Left ventricle myocardium superior (tissue), 1 donor: Measurements from ENCODE around the gene ATF1. TPM values are rescaled to one million over a fixed set of nuclear protein-coding genes. Genes with fewer than 3 reads are reported as not detected.
"Not testable (repeated sequence)": the region's sequence is repeated elsewhere in the genome, so short reads cannot be mapped to it uniquely, and the experiment has no call there.

Experiments
- ATAC-seq: fragments of 200-7000 bp; cut with Tn5 transposase; one replicate; pipeline ENCODE4 v1.9.1; 2020; ENCODE audit warnings: mild to moderate bottlenecking, moderate library complexity
- DNase-seq: peaks from one replicate; pipeline ENCODE4 v3.0.0-alpha.2; 2020
- intact Hi-C: fragments of 100-400 bp; cut with micrococcal nuclease; formaldehyde crosslinking; loops from one replicate; pipeline ENCODE4 v1.11.0; 2022
- total RNA-seq: library from RNA; stranded (reverse); fragmentation: NEBNext Ultra II Directional; extraction: Animal tissue kit (Norgen Biotek cat#: 25700); gene quantifications from one replicate; pipeline ENCODE4 v1.2.1, GENCODE V29; 2021
- donor health status: DM: no; HTN: yes; CAD: no; lungs with severe emphysema.

Gene ATF1
- total RNA-seq, 1 donor from 2014 or later: 25.9 TPM

GRCh38 chr12:50841716-50842531 is 78.0 kb downstream of the ATF1 start:
- no peak for DNase-seq
- ATAC-seq: no peak
- intact Hi-C loops: no loop called here

- ATAC-seq: peak; percentile 28
- DNase-seq: peak; percentile 26
- intact Hi-C loops: no loop called here
Measured at GRCh38 chr12:50842637-50843493, 79.0 kb downstream of the ATF1 start, which contains the start of gene TMPRSS12. Gene TMPRSS12 (plus strand): TSS chr12:50842926. CDS start chr12:50842965, 39 bp downstream.

DNA sequence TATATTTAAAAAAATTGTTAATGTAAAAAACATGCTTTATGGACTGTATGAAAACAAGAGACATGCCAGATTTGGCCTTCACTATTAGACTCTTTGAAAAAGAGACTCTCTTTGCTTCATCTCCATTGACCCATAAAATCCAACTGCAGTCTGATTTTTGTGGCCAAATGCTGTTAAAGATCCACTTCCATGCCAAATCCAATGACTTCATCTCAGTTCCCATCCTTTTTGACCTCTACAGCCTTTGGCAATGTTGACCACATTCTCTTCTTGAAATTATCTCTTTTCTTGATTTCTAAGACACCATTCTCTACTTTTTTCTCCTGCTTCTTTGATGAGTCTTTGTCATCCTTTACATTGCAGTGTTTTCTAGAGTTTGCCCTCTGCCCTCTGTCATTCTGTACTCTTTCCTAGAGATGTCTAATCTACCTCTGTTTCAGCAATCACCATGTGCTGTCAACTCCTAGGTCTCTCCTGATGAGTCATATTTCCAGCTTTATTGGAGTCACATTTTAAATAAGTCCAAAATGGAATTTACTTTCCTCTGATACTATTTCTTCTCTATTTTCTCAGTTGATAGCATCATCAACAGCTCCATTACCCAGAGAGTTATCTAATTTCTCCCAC is 81.2 kb downstream of the ATF1 start:
- intact Hi-C loops: no loop called here
- ATAC-seq: no peak

GRCh38 chr12:50848963-50849362 is 85.1 kb downstream of the ATF1 start:
- intact Hi-C loops: no loop called here
- no peak for DNase-seq
- ATAC-seq: no peak

More for the DNA sequence above, 81.2 kb downstream of the ATF1 start:
- DNase-seq: no peak

DNA sequence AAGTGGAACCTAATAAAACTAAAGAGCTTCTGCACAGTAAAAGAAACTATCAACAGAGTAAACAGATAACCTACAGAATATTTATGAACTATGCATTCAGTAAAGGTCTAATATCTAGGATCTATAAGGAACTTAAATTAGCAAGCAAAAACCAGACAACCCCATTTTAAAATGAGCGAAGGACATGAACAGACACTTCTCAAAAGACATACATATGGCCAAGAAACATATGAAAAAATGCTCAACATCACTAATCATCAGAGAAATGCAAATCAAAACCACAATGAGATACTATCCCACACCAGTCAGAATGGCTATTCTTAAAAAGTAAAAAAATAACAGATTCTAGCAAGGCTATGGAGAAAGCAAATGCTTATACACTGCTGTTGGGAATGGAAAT is 91.3 kb downstream of the ATF1 start:
- intact Hi-C loops, DNase-seq, ATAC-seq: not testable (repeated sequence)

DNA sequence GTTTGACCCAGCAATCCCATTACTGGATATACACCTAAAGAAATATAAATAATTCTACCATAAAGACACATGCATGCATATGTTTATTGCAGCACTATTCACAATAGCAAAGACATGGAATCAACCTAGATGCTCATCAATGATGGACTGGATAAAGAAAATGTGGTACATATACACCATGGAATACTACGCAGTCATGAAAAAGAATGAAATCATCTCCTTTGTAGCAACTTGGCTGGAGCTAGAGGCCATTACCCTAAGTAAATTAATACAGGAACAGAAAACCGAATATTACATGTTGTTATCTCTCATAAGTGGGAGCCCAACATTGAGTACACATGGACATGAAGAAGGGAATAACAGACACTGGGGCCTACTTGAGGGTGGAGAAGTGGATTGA is 91.8 kb downstream of the ATF1 start:
- intact Hi-C loops, DNase-seq, ATAC-seq: not testable (repeated sequence)

GRCh38 chr12:50859621-50860310 is 95.9 kb downstream of the ATF1 start:
- ATAC-seq (no peak), DNase-seq (no peak)
- intact Hi-C loops: no loop called here

- no peak for ATAC-seq
- intact Hi-C loops: no loop called here
- DNase-seq: no peak
Measured at GRCh38 chr12:50862316-50862715, 98.4 kb downstream of the ATF1 start.

DNA sequence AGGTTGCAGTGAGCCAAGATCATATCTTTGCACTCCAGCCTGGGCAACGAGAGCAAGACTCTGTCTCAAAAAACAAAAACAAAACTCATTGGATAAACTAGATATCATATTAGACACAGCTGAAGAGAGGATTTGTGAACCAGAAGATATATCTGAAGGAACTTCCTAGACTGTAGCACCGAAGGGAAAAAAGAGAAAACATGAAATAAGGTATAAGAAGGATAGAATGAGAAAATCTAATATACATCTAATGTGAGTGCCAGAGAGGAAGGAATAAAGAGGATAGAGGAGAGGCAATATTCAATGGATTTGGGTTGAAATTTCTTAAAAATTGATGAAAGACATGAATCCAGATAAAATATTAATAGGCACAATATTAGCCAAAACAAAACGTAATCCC is 101.4 kb downstream of the ATF1 start:
- ATAC-seq: no peak
- no peak for DNase-seq
- intact Hi-C loops: no loop called here

- not testable (repeated sequence) for ATAC-seq
Measured at GRCh38 chr12:50868881-50869280, 105.0 kb downstream of the ATF1 start.

More at GRCh38 chr12:50868881-50869280, 105.0 kb downstream of the ATF1 start:
- intact Hi-C loops, DNase-seq: not testable (repeated sequence)

Other genes with a start within 250 kb of the ATF1 start
- gene TMPRSS12, start 78.8 kb downstream of the ATF1 start, total RNA-seq: not detected
- gene HIGD1C, start 188.4 kb downstream of the ATF1 start, total RNA-seq: not detected